GM19043 (cell line): ENCODE data around the gene NAV2.
"Not testable (repeated sequence)": the region's sequence is repeated elsewhere in the genome, so short reads cannot be mapped to it uniquely, and the experiment has no call there.

Experiments used
- ATAC-seq: cut with Tn5 transposase; IDR thresholded peaks from one replicate; pipeline ENCODE4 v1.9.1; 2021; ENCODE audit warnings: low read depth; ENCODE audit not compliant: unreplicated experiment

Gene NAV2

DNA sequence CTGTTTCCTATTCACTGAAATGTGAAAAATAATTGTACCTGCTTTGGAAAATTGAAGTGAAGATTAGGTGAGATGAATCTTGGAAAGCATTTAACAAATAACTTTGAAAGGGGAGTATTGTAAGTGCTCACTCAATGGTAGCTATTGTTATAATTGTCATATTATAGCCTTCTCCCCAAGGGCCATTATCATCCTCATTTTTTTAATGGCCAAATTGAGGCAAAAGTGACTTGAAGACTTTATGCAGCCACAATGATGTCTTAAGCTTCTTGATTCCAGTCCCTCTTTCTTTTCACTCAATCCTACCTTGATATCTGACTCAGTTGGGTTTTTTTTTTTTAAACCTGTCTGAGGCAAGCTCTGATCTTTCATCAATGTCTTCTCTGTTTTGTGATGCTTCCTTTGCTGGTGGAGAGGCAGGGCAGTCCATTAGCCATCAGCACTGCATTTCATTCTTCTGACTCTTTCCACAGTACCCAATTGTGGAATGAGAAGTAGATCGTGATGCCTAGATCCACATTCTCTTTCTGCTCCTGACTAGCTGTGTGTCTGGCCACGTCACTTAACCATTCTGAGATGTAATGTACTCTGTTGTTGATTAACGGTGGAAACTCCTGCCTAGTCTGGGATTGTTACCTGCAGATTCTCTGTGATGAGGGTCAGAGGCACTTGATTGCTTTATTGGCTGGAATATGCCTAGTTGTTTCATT lies 346.3 kb downstream of the NAV2 start:
- no peak for ATAC-seq

DNA sequence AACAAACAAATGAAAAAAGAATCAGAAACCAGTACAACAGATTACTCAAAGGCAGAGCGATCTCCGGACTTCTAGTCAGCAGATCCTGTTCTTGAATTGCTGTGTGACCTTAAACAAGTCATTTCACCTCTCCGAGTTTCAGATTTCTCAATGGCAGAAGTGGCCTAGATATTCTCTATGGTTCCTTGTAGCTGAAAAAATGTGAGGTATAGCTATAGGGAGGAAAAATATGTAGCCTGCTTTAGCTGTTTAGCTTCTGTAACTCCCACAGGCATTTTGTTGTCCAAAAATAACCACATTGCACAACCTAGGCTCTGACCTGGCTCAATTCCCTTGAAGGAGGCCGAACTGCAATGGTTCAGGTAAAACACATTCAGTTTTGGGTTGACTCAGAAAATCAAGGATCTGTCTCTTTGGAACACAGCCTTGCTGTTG lies 347.0 kb downstream of the NAV2 start:
- no peak for ATAC-seq

DNA sequence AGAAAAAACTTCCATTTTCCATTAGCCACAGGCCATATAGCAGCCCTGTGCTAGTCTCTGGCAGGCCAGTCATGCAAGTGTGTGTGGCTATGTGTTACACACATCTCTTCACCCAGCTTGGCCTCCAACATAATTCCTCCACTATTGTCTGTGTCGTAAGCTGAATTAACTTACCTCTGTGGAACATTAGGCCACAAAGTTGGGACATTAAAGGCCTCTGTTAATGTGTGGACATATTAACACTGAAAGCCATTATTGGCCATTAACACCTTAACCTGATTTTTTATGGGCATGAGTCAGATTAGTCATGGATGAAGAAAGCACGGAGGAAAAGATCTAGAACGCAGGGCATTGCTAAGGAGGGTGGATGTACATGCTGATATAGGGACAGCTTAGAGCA lies 347.5 kb downstream of the NAV2 start:
- ATAC-seq = no peak

DNA sequence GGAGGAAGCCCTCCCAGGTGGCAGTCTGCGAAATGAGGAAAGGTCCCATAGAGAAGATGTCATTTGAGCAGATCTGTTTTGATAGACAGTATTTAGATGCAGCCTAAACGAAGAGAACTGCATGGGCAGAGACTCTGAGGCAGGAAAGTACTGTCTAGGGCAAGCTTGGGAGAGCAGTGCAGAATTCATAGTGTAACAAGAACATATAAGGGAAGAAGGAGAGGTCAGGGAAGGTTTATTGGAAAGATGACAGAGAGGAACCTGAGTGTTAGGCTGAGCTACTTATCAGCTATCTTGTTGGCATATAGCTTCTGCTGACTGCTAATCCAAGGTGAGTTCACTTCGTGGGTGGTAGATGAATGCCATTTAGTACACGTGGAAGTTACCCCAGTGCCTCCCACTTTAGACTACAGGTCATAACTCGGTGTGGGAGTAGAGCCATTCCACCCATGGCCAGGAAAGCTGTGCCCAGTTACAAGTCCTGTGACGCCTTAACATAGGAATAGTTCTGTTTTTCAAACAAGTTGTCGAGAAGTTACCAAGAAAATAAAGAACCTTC lies 348.1 kb downstream of the NAV2 start:
- no peak for ATAC-seq

DNA sequence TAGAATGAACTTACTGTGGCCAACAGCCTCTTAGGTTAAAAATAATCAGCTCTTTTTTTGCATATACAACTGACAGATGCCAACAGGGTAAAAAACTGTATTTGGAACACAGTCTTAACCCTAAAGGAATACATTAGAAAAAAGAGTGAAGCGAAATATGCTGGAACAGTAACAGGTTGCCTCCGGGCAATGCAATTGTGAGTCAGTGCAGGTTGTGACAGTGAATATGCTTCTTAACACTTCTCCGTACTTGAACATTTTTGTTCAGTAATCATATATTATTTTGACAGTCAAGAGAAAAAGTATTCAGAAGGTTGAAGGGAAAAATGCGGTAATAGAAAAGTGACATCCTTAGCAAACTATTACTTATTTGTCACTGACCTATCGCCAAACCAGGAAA lies 349.1 kb downstream of the NAV2 start:
- no peak for ATAC-seq

DNA sequence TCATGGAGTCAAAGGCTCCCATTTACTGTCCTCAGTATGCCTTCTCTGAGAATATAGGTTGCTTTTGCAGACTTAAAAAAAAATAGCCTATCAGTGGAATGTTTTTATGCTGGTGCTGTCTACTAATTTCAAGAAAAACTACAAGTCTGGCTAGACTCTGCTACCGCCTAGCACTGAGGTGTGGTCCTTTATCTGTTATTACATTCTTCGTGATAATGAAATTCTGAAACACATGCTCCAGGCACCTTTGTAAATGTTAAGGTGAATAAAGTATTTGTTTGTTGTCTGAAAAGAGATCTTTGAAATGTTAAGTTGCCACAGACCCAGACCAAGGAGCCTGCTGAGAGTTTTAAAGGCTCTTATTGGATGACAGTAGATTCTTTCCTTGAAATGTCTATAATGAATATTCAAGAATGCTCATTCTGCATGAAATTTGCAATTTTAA lies 352.3 kb downstream of the NAV2 start:
- ATAC-seq = no peak

DNA sequence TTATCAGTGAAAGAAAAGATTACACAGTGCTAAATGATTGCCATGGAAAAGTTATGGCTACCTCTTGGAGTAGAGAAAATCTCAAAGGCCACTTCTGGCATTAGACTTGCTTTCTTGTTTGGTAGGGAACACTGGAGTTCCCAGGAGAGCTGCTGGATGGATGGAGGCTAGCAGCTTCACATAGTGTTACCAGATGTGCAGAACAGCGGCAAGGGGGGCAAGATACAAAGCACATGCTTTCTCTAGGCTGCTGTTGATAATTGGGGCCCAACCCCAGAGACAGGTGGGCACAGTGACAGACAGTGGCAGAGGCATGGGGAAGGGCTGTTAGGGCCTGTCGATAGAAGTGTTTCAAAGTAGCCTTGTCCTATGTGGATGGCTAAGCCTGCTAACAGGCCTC lies 352.8 kb downstream of the NAV2 start:
- ATAC-seq = no peak

DNA sequence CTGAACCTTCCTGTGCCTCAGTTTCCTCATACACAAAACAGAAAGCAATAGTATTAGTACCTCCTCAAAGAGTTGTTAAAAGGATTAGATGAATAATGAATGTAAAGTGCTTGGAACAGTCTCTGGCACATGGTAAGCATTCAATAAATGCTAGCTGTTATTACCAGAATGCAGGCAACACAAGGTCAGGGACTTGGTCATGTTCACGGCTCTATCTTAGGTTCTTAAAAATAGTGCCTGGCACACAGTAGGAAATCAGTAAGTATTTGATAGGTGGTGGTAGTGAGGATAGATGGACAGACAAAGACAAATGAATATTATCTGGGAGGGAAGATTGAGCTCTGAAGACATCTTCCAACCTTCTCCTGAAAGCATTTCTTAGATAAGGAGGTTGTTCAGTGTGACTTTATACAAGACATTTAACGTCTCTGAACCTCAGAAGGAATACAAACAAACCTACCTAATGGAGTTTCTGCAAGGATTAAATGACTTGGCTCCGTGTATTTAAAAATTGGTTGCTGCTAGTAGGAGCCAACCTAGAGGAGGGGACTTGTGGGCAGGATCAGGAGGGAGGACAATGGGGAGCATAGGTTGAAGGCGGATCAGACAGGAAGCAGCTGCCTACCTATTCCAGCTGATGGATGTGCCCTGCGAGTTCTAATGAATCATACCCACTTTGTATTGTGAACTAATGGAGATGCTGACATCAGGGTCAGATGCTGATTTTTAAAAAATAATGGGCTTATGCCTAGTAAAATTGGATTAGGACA lies 353.6 kb downstream of the NAV2 start:
- no peak for ATAC-seq

DNA sequence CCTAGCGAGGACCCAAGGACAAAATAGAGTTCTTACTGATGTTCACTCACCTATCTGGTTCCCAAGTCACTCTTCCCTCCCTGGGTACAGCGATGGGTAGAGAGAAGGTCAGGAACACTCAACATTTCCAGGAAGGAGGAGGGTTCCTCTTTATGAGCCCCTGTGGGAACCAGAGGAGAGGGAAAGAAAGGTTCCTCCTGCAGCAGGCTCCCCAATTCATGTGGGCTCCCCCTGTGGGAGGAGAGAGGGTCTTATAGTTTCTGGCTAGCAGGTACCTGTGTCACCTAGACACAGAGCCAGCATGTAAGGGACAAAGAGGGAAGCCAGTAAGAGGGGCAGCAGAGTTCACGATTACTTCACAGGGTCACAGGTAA lies 354.1 kb downstream of the NAV2 start:
- no peak for ATAC-seq

DNA sequence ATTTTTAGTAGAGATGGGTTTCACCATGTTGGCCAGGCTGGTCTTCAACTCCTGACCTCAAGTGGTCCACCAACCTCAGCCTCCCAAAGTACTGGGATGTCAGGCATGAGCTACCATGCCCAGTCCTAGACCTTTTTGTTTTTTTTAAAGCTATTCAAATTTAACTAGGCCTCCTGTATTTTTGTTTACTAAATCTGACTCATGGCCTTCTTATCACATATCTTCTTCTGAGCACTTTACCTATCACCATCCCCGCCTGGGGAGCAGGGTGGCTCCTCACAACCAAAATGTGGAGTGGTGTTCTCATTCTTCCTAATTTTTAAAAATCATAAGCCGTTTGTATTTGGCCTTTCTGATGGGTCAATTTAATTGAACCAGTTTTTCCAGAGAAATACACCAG lies 355.0 kb downstream of the NAV2 start:
- no peak for ATAC-seq

DNA sequence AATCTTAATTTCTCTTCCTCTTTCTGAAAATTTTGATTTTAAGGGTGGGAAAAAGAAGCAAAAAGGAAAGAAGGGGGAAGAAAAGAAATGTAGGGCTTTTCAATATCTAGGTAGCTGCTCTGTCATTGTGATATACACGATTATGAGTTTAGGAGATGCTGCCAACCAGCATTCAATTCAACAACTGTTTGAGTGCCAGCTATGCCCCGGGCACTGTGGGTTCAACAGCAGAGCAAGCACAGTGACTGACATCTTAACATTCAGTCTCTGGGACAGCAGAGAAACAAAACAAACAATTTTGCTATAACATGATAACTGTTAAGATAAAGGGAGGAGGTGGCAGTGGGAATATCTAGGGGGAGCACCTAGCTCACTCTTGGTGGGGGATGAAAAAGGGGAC lies 356.1 kb downstream of the NAV2 start:
- no peak for ATAC-seq

DNA sequence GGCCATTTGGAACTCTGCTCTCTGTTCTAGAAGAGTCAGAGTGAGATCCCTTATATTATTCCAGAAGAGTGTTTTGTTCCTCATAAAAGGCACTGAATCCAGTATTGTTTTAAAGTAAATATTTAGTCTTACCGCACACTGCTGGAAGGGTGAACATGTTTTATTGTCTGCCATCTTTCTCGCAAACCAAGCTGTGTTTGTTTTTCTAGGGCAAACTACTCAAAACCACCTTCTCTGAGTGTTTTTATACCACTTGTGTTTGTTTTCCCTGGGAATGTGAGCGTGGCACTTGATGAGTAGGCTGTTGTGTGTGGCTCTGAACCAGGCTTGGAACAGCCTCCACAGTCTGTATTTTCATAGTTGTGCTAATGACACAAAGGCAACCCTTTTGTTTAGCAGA lies 357.8 kb downstream of the NAV2 start:
- ATAC-seq = no peak

DNA sequence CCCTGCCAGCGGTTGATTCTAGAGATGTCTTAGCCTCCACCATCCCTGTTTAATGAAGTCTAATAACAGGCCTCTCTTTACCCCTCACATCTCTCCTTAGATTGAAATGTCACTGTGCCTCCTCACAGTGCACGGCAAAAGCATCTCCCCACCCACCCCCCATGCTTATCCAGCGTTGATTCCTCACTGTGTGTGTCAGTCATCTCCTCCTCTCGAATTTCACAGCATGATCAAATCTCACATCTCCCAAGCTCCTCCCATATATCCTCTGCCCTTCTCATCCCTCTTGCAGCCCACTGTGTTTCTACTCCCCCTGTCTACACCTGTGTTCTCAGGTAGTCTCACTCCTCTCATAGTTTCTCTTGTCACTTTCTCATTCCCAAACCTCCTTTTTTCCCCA lies 363.0 kb downstream of the NAV2 start:
- no peak for ATAC-seq

DNA sequence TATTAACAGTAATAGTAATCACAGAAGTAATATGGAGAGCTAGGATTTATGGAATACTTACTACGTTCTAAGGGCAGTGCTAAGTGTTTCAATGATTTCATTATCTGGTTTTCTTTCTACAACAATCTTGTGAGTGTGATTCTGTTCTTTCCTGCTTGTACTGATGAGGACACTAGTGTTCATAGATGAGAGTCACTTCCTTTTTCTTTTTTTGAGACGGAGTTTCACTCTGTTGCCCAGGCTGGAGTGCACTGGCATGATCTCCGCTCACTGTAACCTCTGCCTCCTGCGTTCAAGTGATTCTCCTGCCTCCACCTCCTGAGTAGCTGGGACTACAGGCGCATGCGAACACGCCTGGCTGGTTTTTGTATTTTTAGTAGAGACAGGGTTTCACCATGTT lies 366.2 kb downstream of the NAV2 start:
- no peak for ATAC-seq

DNA sequence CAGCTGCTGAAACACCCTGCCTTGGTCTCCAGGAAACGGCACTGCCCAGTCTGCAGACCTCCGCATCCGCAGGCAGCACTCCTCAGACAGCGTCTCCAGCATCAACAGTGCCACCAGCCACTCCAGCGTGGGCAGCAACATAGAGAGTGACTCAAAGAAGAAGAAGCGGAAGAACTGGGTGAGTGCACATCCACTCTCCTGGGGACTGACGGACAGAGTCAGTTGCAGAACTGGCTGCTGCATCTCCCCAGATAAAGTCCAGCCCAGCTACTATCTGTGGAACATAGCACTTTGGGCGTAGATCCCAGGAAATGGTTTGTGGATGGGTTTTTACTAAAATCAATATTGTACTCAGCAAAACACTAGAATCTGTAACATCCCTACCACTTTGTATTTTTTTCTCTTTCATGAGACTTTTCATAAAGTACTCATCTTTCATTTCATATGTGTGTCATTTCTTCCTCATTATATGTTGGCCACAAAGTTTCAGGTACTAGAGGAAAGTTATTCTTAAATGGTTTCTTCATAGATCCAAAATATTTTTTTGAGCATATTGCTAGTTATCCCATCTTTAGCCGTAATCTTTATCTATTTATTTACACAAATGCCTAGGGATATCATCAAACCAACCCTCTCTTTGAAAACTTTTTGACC lies 367.5 kb downstream of the NAV2 start:
- ATAC-seq = no peak

DNA sequence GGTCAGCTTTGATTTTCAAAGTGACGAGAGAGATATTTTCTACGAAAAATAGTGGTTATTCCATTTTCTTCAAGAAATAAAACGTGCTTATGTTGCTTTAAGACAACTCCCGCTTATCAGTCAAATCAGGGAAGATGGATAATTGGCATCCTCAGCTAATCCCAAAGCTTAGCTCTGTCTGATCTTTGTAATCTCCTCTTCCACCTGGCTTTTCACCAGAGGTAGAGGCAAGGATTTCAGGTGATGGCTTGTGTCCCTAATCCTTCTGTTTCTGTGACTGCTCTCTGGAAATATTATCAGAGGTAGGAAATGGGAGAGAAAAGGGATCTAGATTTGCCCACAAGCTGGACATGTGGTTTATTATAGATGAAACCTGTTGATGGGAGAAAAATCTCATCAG lies 368.7 kb downstream of the NAV2 start:
- no peak for ATAC-seq

DNA sequence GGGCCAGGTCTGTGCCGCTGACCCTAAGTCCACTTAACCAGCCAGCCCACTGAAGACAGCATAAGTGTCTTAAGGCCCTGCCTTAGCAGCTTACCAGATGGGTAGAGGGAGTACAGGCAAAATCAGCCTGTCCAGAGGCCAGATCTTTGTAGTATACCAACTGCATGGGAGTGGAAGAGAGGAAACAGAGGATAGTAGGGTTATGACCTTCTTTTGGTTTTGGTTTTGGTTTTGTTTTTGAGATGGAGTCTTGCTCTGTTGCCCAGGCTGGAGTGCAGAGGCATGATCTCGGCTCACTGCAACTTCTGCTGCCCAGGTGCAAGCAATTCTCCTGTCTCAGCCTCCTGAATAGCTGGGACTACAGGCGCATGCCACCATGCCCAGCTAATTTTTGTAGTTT lies 371.2 kb downstream of the NAV2 start:
- ATAC-seq = not testable (repeated sequence)

DNA sequence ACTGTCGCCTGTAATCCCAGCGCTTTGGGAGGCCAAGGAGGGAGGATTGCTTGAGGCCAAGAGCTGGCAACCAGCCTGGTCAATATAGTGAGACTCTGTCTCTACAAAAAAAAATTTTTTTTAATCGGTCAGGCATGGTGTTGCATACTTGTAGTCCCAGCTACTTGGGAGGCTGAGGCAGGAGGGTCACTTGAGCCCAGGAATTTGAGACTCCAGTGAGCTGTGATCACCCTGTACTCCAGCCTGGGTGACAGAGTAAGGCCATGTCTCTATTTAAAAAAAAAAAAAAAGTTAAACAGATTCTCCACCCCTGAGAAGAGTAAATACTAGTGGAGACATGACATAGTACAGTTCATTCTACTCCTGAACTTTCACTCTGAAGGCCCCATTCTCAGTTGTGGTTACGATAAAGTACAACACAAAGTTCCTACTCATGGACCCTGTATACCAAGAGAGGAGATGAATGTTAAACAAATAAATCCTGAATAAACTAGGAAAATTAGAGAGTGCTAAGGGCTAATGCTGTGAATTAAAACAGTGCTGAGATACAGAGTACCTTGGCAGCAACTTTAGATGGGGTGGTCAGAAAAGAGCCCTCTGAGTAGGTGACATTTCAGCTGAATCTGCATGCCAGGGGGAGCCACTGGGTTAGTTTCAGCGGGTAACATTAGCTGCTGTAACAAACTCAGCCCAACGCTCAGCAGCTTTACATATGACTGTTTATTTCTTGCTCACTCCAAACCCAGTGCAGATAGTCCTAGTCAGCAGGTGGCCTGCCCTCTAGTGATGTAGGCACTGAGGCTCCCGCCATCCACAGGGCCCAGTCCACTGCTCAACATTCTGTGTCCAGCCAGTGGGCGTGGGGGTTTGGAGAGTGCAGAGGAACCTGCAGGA lies 372.5 kb downstream of the NAV2 start:
- no peak for ATAC-seq

DNA sequence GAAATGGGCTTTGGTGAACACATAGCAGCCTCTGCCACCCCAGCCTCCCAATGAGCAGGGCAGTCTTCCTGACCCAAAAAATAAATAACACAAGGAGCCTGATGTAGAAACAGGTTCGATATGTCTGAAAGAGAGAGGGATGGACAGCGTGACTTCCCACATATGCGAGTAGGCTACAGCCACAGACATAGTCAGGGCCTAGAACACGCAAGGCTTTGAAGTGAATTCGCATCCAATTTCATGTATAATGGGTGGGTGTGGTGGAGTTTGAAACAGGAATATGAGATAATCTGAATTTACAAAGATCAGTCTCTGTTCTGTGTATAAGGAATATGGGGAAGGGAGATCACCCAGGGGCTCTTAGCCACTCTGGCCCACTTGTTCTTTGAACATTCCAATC lies 373.3 kb downstream of the NAV2 start:
- ATAC-seq = no peak

DNA sequence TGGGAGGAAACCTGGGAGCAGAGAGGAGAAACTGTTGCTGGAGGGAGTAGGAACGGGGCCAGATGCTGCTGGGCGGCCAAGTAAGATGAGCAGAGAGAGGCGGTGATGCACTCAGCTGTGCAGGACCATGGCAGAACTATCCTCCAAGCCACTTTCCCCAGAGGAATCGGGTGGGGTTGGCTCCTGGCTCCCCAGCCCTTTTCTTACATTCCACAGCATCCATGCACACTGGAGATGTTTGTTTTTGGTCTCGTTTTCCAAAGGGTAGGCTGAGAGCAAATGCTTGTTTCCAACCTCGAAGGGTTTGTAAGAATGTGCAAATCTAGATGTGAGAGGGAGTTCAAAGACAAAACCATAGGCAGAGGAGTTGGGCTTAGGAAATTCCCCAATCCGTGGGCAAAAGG lies 374.5 kb downstream of the NAV2 start:
- no peak for ATAC-seq
